ENCODE results near the gene HOXB7. TPM values are rescaled to one million over a fixed set of nuclear protein-coding genes. Genes with fewer than 3 reads are reported as not detected.
A peak's percentile ranks its signal among the peaks of the same experiment; 100 is the strongest.

The HOXB7 gene
- total RNA-seq, 1 donor from 2014 or later: 24.9 TPM

- no peak for DNase-seq (ENCODE audit: low read depth)
- peak within 1 kb of the TSS; percentile 74 for H3K4me3 ChIP-seq (ENCODE audit: low read depth, low read length)
- TF ChIP-seq CTCF (conservative IDR thresholded peaks at IDR 0.05; ENCODE audit: low read depth, low read length): no peak
These were observed 17.5 kb downstream of the HOXB7 start, which contains the start of gene HOXB5 for GRCh38 chr17:48593126-48593829. Gene HOXB5 (minus strand): TSS chr17:48593779. CDS start chr17:48593682, 97 bp downstream.

GRCh38 chr17:48592577-48592976 is 18.2 kb downstream of the HOXB7 start:
- H3K4me3 ChIP-seq (ENCODE audit: low read depth, low read length): peak overlapping the region; percentile 74
- no peak for DNase-seq (ENCODE audit: low read depth)
- TF ChIP-seq CTCF (conservative IDR thresholded peaks at IDR 0.05; ENCODE audit: low read depth, low read length): no peak

GRCh38 chr17:48592057-48592514 is 18.7 kb downstream of the HOXB7 start:
- peak overlapping the region; percentile 74 for H3K4me3 ChIP-seq (ENCODE audit: low read depth, low read length)
- no peak for TF ChIP-seq CTCF (conservative IDR thresholded peaks at IDR 0.05; ENCODE audit: low read depth, low read length)
- no peak for DNase-seq (ENCODE audit: low read depth)

- peak overlapping the region; percentile 74 for H3K4me3 ChIP-seq (ENCODE audit: low read depth, low read length)
- no peak for TF ChIP-seq CTCF (conservative IDR thresholded peaks at IDR 0.05; ENCODE audit: low read depth, low read length)
These were observed 19.4 kb downstream of the HOXB7 start for GRCh38 chr17:48591255-48592056.

GRCh38 chr17:48590607-48591161 is 20.1 kb downstream of the HOXB7 start:
- H3K4me3 ChIP-seq (ENCODE audit: low read depth, low read length): peak overlapping the region; percentile 74
- no peak for DNase-seq (ENCODE audit: low read depth)
- no peak for TF ChIP-seq CTCF (conservative IDR thresholded peaks at IDR 0.05; ENCODE audit: low read depth, low read length)

More at GRCh38 chr17:48591255-48592056, 19.4 kb downstream of the HOXB7 start:
- no peak for DNase-seq (ENCODE audit: low read depth)

- TF ChIP-seq CTCF (conservative IDR thresholded peaks at IDR 0.05; ENCODE audit: low read depth, low read length): no peak
- H3K4me3 ChIP-seq (ENCODE audit: low read depth, low read length): peak within 1 kb of the TSS; percentile 74
- no peak for DNase-seq (ENCODE audit: low read depth)
These were observed 20.8 kb downstream of the HOXB7 start, which contains the start of gene HOXB3 for GRCh38 chr17:48589831-48590606. Gene HOXB3 (minus strand): TSS chr17:48590241. CDS start chr17:48552474, 37,767 bp downstream.

Data from epithelial cell of proximal tubule (primary cell).